ENCODE measurements around the gene ITIH4.

GRCh38 chr3:52822363-52822762 lies 8.1 kb downstream of the ITIH4 start:
- TF ChIP-seq, protein P1, sequence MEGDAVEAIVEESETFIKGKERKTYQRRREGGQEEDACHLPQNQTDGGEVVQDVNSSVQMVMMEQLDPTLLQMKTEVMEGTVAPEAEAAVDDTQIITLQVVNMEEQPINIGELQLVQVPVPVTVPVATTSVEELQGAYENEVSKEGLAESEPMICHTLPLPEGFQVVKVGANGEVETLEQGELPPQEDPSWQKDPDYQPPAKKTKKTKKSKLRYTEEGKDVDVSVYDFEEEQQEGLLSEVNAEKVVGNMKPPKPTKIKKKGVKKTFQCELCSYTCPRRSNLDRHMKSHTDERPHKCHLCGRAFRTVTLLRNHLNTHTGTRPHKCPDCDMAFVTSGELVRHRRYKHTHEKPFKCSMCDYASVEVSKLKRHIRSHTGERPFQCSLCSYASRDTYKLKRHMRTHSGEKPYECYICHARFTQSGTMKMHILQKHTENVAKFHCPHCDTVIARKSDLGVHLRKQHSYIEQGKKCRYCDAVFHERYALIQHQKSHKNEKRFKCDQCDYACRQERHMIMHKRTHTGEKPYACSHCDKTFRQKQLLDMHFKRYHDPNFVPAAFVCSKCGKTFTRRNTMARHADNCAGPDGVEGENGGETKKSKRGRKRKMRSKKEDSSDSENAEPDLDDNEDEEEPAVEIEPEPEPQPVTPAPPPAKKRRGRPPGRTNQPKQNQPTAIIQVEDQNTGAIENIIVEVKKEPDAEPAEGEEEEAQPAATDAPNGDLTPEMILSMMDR (IDR thresholded peaks at IDR 0.05) = no peak
- TF ChIP-seq POLR2A (IDR thresholded peaks at IDR 0.05) = no peak

Data from thyroid gland (tissue), 4 donors.